SU-DHL-6 (cell line): ENCODE results near the gene ZNF213.

ENCODE experiments used
- EZH2phosphoT487 ChIP-seq: fragments of 200-600 bp; sonication (generic), shearing (Covaris generic); conservative IDR thresholded peaks from 2 replicates; pipeline ENCODE4 v1.6.1; 2018; ENCODE audit warnings: mild to moderate bottlenecking, antibody characterized with exemption, low read length, moderate library complexity, mixed read lengths
- TF ChIP-seq, protein P1 (sequence below): fragments of 200-600 bp; sonication (generic); IDR thresholded peaks from one replicate; pipeline ENCODE4 v1.5.1; 2017; ENCODE audit warnings: antibody characterized with exemption, mild to moderate bottlenecking, low read length, moderate library complexity; ENCODE audit not compliant: insufficient read depth, poor library complexity, severe bottlenecking

DNA sequence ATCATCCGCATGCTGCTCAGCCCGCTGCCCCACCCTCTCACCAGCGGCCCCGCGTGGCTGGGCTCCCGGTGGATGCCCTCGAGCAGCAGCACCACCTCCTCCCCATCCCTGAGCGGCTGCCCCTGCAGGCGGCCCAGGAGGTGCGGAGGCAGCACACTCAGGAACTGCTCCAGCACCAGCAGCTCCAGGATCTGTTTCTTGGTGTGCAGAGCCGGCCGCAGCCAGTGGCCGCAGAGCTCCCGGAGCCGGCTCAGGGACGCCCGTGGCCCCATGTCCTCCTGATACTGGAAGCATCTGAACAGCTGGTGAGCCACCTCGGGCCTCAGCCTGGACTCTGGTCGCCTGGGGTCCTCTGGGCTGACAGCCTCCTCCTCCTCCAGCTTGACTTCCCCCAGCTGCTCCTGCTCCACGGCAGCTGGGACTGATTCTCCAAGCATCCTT, 42.3 kb upstream of the ZNF213 start:
- TF ChIP-seq, protein P1, sequence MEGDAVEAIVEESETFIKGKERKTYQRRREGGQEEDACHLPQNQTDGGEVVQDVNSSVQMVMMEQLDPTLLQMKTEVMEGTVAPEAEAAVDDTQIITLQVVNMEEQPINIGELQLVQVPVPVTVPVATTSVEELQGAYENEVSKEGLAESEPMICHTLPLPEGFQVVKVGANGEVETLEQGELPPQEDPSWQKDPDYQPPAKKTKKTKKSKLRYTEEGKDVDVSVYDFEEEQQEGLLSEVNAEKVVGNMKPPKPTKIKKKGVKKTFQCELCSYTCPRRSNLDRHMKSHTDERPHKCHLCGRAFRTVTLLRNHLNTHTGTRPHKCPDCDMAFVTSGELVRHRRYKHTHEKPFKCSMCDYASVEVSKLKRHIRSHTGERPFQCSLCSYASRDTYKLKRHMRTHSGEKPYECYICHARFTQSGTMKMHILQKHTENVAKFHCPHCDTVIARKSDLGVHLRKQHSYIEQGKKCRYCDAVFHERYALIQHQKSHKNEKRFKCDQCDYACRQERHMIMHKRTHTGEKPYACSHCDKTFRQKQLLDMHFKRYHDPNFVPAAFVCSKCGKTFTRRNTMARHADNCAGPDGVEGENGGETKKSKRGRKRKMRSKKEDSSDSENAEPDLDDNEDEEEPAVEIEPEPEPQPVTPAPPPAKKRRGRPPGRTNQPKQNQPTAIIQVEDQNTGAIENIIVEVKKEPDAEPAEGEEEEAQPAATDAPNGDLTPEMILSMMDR = no peak
- no peak for TF ChIP-seq EZH2phosphoT487
